Stimulated activated naive B cell treated with anti-CD40 and anti-IgM and Interleukin-4, amounts not matched to agents 10 μg/mL and 1 μg/mL and 100 μg/mL, for 72 hours (primary cell): ENCODE results near the gene RBMS3.

Experiments used
- ATAC-seq, 2 donors: fragments of 150-1000 bp; cut with Tn5 transposase; replicated peaks; 2 replicates each; pipeline ENCODE4 v1.10.0; 2021; ENCODE audit warnings: moderate library complexity in 1 of 2
- DNase-seq: peaks from one replicate; pipeline ENCODE4 v3.0.0; 2021
- H3K27ac Mint-ChIP-seq: one replicate; pipeline ENCODE4 v1.8.0; 2022; ENCODE audit warnings: mild to moderate bottlenecking, mixed read lengths
- H3K27me3 Mint-ChIP-seq, 2 donors: one replicate each; pipeline ENCODE4 v1.8.0; 2022; ENCODE audit warnings: mixed read lengths in 2 of 2
- H3K36me3 Mint-ChIP-seq, 2 donors: one replicate each; pipeline ENCODE4 v1.8.0; 2022; ENCODE audit warnings: mixed read lengths in 2 of 2, mild to moderate bottlenecking in 1 of 2
- H3K4me1 Mint-ChIP-seq, 2 donors: one replicate each; pipeline ENCODE4 v1.8.0; 2022; ENCODE audit warnings: mixed read lengths in 2 of 2, mild to moderate bottlenecking in 1 of 2
- H3K4me3 Mint-ChIP-seq, 2 donors: one replicate each; pipeline ENCODE4 v1.8.0; 2022; ENCODE audit warnings: mild to moderate bottlenecking in 2 of 2, mixed read lengths in 2 of 2, moderate library complexity in 1 of 2
- H3K9me3 Mint-ChIP-seq, 2 donors: one replicate each; pipeline ENCODE4 v1.8.0; 2022; ENCODE audit warnings: mixed read lengths in 2 of 2, mild to moderate bottlenecking in 1 of 2

Gene RBMS3

DNA sequence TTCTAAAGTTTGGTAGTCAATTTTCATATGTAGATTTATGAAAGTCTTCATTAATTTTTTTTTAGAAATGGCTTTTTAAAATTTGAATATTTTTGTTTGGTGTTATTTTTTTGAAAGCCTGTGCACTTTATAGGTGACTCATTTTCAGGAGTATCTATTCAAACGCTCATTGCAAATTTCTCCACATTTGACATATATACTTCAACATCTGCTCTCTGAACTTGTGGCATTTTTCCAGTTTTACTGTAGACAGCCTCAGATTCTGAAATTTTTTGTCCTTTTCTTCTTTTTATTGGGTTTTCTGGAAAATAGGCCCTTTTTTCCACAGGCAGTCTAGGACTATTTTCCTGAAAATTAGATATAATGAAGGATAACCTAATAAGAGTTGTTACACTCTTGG is 396.6 kb downstream of the RBMS3 start:
- no peak overlapping the region for H3K4me3 Mint-ChIP-seq
- H3K27me3 Mint-ChIP-seq, result no peaks in the 10 kb centered on the region
- H3K27ac Mint-ChIP-seq, result no peak overlapping the region
- DNase-seq (no peak), ATAC-seq (no peak)
- no peaks in the 10 kb centered on the region for H3K36me3 Mint-ChIP-seq
- no peaks in the 10 kb centered on the region for H3K4me1 Mint-ChIP-seq
- H3K9me3 Mint-ChIP-seq, result peaks cover 9 to 10% of the 10 kb centered on the region in 2 donors

DNA sequence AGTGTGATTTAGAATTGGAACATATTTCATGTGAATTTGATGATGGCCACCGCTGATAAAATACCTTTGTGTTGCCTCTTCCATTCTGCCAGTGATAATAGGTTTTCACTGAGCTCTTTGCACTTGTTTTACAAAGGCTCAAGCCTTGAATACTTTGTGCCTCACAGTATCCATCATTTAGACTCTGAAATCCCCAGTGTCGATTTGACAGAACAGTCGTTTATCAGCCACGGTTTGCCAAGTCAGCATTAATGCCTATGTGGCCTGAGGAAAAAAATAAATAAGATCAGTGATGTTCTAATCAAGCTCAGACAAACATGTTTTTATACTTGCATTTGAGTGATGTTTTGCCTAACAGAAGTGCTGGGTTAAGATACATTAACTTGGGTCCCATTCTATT is 399.1 kb downstream of the RBMS3 start:
- H3K9me3 Mint-ChIP-seq, result peaks cover 0 to 6% of the 10 kb centered on the region in 2 donors
- DNase-seq, result no peak

DNA sequence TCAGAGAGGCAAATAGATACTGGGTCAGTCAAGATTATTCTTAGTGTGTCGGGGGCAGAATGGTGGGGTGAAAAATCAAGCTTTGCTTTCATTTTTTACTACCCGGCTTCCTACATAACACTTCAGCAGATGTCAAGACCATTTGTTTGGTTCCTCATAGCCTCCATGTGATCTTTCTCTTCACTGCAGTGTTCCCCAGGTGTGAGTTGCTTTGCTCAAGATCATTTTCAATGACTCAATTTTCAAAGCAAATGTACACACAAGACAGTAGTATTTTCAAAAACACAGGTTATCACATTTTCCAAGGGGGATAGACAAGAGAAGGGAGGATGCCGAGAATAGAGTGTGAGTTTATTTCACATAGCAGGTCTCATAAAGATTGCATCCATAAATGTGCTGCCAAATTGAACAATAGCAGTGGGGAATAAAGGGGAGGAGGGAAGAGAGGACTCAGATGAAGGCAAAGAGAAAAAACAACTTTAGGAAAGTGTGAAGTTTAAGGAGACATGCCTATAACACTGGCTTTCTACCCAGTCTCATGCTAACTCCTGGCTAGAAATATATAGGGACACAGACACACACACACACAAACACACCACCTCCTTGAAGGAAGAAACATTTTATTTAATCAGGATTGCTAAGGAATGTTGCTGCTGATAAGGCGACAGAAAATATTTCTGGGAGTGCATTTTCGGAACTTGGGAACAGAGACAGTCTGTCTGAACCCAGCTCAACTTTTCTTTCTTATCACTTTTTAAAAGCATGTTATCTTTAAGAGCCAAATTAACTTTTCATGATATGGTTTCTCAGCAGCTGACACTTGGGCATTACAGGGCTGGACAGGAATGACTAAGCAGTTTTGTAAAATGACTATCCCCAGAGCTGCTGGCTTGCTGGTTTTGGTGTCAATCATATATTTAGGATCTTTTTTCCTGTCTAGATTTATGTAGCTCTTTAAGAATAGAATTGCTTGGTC is 402.4 kb downstream of the RBMS3 start:
- Mint-ChIP-seq H3K27ac (no peak overlapping the region), H3K4me3 (no peak overlapping the region), H3K4me1 (peaks cover 0 to 7% of the 10 kb centered on the region in 2 donors), H3K27me3 (no peaks in the 10 kb centered on the region), H3K36me3 (no peaks in the 10 kb centered on the region), H3K9me3 (peaks cover 0 to 1% of the 10 kb centered on the region in 2 donors)
- no peak for DNase-seq
- no peak for ATAC-seq

More for the DNA sequence above, 399.1 kb downstream of the RBMS3 start:
- no peaks in the 10 kb centered on the region for H3K27me3 Mint-ChIP-seq
- H3K4me1 Mint-ChIP-seq, result no peaks in the 10 kb centered on the region
- H3K4me3 Mint-ChIP-seq, result no peak overlapping the region
- no peak overlapping the region for H3K27ac Mint-ChIP-seq
- ATAC-seq, result no peak
- no peaks in the 10 kb centered on the region for H3K36me3 Mint-ChIP-seq

DNA sequence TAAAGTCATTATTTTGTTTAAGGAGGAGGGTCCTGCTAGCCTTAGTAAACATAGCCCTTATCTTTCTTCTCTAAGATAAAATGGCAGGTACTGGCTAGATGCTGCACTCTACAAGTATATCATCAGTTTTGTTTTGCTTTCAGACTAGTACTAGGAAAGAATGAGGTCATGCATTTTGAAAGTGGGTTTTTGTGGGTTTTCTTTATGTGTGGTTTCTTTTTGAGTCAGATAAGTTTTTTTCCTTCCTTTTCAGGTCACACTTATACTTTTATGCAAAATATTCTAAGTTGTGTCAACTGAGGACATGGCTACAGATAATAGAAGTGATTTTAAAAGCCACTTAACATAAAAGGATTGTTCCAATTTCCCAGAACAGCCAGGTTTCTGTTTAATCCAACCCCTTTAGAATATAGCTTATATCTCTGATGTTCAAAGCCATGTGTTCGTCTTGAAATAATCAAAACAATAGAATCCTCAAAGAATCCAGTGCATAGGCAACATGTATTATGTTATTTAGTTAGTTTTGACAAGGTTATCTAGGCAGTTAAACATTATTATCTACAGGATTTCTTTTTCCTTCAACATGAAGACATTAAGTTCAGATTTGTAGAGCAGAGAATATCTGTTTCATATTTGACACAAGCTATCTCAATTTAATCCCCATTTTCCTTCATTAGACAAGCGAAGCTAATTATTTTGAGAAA is 406.2 kb downstream of the RBMS3 start:
- Mint-ChIP-seq H3K36me3 (no peaks in the 10 kb centered on the region), H3K27ac (no peak overlapping the region), H3K4me1 (peaks cover 0 to 7% of the 10 kb centered on the region in 2 donors), H3K4me3 (no peak overlapping the region), H3K9me3 (peaks cover 0 to 1% of the 10 kb centered on the region in 2 donors), H3K27me3 (no peaks in the 10 kb centered on the region)
- peak; percentile 67 to 97 for ATAC-seq
- DNase-seq, result no peak

DNA sequence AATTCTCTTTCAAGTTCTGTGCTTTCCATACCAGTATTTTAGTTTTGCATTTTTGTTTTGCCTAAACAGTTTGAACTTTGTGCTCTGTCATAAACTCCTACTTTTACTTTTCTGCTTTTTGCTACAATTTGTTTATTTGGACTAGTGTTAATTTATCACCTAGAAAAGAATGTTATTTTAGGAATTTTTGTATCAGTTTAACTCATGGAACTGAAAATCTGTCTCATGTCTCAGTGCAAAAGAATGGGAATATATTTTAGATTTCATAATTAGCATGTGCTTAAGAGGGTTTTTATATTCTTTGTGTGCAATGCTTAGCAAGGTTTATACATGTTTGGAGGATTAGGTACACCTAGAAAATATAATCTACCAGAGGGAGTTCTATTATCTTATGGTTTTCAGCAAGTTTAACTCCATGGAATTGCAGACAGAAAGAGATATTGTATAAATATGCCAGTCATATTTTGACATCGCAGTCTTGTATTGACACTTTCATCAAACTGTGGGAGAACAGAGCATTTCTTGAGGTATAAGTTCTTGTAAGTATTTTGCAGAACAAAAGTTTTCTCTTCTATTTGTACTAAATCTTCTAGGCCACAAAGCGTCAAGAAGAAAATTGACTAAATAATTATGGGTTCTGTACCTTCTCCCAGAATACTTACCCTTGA is 409.9 kb downstream of the RBMS3 start:
- Mint-ChIP-seq H3K4me1 (peaks cover 0 to 7% of the 10 kb centered on the region in 2 donors), H3K9me3 (peaks cover 0 to 1% of the 10 kb centered on the region in 2 donors), H3K4me3 (no peak overlapping the region), H3K27me3 (no peaks in the 10 kb centered on the region), H3K36me3 (no peaks in the 10 kb centered on the region), H3K27ac (no peak overlapping the region)
- no peak for ATAC-seq
- no peak for DNase-seq

DNA sequence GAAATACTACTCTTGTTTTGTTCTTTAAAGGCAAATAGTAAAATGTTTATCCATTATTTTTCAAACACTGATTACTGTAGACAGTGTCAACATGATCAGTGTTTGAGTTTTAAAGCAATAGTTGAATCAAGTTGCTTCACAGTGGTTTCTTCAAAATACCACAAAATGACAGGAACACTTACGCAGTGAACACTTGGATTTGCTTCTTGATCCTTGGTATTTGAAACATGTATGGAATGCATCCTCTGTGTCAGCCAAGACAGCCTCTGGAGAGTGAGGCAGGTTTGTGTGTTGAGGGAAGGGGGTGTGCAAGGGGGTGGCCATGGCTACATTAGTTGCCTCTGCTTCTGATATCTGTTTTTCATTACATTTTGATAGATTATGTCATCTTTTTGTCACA is 413.0 kb downstream of the RBMS3 start:
- ATAC-seq, result no peak
- DNase-seq, result no peak
- Mint-ChIP-seq H3K9me3 (no peaks in the 10 kb centered on the region), H3K36me3 (no peaks in the 10 kb centered on the region), H3K27me3 (no peaks in the 10 kb centered on the region), H3K4me3 (no peak overlapping the region), H3K4me1 (no peaks in the 10 kb centered on the region), H3K27ac (no peak overlapping the region)

DNA sequence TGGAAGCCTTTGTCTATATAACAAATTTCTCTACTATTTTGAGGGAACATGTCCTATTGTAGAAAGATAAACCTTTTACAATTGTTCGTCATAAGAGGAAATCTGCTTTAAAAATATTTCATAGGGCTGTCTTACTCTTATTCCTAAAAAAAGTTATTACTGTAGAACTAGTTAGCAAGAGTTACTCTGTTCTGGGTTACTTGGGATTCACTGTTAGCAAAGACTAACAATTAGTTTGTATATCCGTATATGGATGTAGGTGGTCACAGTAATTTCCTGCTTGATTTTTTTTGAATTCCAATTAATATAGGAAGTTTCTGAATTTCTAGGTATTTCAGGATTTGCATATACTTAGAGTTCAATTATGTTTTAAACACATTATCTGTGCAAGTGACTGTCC is 413.5 kb downstream of the RBMS3 start:
- Mint-ChIP-seq H3K4me1 (no peaks in the 10 kb centered on the region), H3K4me3 (no peak overlapping the region), H3K27ac (no peak overlapping the region), H3K9me3 (no peaks in the 10 kb centered on the region), H3K36me3 (no peaks in the 10 kb centered on the region), H3K27me3 (no peaks in the 10 kb centered on the region)
- no peak for DNase-seq
- no peak for ATAC-seq

DNA sequence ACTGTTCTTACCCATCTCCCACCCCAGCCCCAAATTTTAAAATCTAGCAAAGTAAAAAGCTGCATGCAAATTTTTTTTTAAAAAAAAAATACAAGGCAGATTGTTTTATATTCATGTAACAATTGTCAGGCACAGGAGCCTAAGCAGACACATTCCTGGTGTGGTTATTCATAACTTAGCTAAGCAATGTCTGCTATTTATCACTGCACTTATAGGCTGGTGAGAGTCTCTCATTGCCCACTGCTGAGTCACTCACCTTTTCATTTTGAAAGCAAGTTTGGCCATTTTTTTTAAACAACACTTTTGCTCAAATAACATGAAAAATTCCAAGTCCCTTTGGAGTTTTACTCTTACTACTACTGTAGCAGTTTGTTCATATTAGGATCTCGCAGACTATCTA is 413.9 kb downstream of the RBMS3 start:
- Mint-ChIP-seq H3K9me3 (no peaks in the 10 kb centered on the region), H3K27me3 (no peaks in the 10 kb centered on the region), H3K4me1 (no peaks in the 10 kb centered on the region), H3K36me3 (no peaks in the 10 kb centered on the region), H3K4me3 (no peak overlapping the region), H3K27ac (no peak overlapping the region)
- ATAC-seq (no peak), DNase-seq (no peak)

DNA sequence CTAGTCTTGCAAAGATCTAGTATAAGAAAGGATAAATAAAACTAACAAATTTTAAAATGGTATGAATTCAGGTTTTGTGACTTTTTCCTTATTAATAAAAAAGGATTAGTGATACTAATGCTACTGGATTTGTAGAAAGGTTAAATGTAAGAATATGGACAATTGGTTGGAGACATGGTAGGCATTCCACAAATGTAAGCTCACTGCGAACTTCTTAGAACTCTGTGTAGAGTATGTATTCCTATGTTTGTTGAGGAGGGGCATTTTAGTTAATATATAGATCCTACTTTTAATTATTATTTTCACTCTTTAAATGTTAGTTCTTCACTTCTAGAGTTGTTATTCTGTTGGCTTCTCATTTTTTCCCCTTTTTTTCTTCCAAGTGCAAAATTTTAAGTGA is 414.3 kb downstream of the RBMS3 start:
- no peak for ATAC-seq
- no peaks in the 10 kb centered on the region for H3K4me1 Mint-ChIP-seq
- no peak for DNase-seq
- no peaks in the 10 kb centered on the region for H3K27me3 Mint-ChIP-seq
- H3K27ac Mint-ChIP-seq, result no peak overlapping the region
- H3K36me3 Mint-ChIP-seq, result no peaks in the 10 kb centered on the region
- H3K9me3 Mint-ChIP-seq, result peaks cover 2 to 3% of the 10 kb centered on the region in 2 donors
- no peak overlapping the region for H3K4me3 Mint-ChIP-seq

DNA sequence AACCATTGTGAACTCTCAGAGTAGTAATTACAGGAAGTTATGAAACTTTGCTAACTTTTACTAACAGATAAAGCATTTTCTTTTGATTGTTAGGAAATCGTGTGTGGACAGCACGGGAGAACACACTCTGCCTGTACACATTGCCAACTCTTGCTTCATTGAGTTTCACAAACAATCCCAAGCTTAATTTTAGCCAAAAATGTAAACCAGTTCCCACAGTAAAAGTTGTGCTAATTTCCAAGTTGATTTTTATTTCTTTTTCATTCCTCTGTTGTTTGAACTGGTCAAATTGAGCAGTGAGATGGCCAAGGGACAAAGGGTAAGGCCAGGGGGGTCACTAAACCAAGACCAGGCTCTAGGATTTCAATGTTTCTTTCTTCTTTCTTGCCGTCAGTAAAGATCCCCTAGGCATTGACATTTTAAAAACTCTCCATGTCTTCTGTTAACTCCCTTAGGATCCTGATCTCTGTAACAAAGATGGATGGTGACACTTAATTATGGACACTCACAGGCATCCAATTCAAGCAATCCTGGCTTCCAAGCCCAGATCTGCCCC is 414.9 kb downstream of the RBMS3 start:
- H3K27ac Mint-ChIP-seq, result no peak overlapping the region

DNA sequence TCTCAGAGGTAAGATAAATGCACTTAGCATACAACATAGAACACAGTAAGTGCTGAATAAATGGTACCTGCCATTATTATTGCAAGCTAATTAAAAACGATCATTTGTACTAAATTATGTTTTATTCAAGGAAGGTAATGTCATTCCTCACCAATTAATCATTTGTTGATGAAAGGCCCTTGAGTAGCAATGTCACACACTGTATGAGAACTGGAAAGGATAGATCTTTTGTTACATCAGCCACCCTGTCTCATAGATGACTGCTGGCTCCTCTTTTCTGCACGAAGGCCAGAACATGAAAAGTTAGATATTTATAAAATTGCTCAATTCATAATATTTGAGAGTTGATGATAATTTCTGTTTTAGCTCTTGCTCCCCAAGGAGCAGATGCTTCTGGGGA is 415.4 kb downstream of the RBMS3 start:
- DNase-seq (no peak), ATAC-seq (no peak)
- Mint-ChIP-seq H3K4me1 (no peaks in the 10 kb centered on the region), H3K4me3 (no peak overlapping the region), H3K27me3 (no peaks in the 10 kb centered on the region), H3K36me3 (peaks cover 0 to 3% of the 10 kb centered on the region in 2 donors), H3K9me3 (peaks cover 7 to 9% of the 10 kb centered on the region in 2 donors), H3K27ac (no peak overlapping the region)

More for the DNA sequence above, 414.9 kb downstream of the RBMS3 start:
- Mint-ChIP-seq H3K27me3 (no peaks in the 10 kb centered on the region), H3K4me3 (no peak overlapping the region), H3K9me3 (peaks cover 6 to 8% of the 10 kb centered on the region in 2 donors), H3K4me1 (no peaks in the 10 kb centered on the region), H3K36me3 (peaks cover 0 to 3% of the 10 kb centered on the region in 2 donors)
- ATAC-seq, result no peak
- no peak for DNase-seq

DNA sequence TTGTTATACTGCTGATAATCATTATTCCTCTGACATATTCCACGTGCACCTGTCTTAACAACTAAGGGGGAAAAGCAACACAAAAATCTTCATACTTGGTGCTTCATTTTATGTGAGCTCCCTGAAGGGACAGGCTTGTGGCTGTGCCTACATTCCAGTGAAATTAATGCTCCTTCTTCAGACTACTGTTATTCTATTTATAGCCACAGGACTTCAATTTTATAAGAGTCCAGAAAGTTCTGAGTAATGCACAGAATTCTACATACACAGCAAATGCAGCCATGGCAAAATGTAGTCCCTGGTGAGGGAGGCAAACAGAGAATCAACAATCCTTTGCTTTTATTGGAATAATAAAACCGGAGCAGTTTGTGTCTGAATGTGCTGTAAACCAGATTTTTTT is 417.1 kb downstream of the RBMS3 start:
- Mint-ChIP-seq H3K36me3 (peaks cover 0 to 3% of the 10 kb centered on the region in 2 donors), H3K27me3 (no peaks in the 10 kb centered on the region), H3K4me3 (no peak overlapping the region), H3K4me1 (no peaks in the 10 kb centered on the region), H3K9me3 (peaks cover 8 to 9% of the 10 kb centered on the region in 2 donors), H3K27ac (no peak overlapping the region)
- ATAC-seq (no peak), DNase-seq (no peak)

DNA sequence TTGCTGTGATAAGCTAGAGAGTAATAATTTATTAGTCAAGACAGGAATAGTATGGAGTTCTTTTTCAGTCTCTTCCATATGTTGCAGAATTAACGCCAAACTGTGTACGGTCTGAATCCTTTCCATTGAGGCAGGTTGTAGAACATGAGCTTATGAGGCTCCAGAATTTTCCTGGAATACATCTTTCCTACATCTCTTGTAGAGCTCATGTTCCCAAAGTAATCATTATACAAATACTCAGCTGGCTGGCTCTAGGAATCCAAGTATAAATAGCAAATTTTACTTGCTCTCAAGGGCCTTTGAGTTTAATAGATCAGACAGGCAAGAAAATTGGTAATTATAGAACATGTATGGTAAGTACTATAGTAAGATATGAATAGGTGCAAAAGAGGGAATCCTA is 419.4 kb downstream of the RBMS3 start:
- Mint-ChIP-seq H3K27ac (no peak overlapping the region), H3K36me3 (peaks cover 0 to 3% of the 10 kb centered on the region in 2 donors), H3K4me3 (no peak overlapping the region), H3K4me1 (no peaks in the 10 kb centered on the region), H3K9me3 (peaks cover 9 to 10% of the 10 kb centered on the region in 2 donors), H3K27me3 (no peaks in the 10 kb centered on the region)
- ATAC-seq (no peak), DNase-seq (no peak)

DNA sequence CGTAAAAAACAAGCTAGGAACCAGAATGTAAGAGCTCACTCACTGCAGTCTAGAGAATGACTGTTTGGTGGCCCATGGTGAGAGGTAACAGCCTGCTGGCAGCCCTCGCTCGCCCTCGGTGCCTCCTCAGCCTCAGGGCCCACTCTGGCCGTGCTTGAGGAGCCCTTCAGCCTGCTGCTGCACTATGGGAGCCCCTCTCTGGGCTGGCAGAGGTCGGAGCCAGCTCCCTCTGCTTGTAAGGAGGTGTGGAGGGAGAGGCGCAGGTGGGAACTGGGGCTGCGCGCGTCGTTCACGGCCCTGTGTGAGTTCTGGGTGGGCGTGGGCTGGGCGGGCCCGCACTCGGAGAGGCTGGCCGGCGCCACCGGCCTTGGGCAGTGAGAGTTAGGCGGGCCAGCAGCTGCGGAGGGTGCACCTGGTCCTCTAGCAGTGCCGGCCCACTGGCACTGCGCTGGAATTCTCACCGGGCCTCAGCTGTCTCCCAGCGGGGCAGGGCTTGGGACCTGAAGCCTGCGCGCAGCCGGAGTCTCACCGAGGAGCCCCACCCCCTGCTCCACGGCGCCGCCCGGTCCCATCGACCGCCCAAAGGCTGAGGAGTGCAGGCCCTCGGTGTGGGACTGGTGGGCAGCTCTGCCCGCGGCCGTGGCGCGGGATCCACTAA is 420.6 kb downstream of the RBMS3 start:
- DNase-seq (no peak), ATAC-seq (no peak)
- H3K36me3 Mint-ChIP-seq, result peaks cover 0 to 3% of the 10 kb centered on the region in 2 donors
- no peaks in the 10 kb centered on the region for H3K27me3 Mint-ChIP-seq
- H3K4me1 Mint-ChIP-seq, result no peaks in the 10 kb centered on the region
- no peak overlapping the region for H3K27ac Mint-ChIP-seq
- no peak overlapping the region for H3K4me3 Mint-ChIP-seq
- peaks cover 9 to 10% of the 10 kb centered on the region in 2 donors for H3K9me3 Mint-ChIP-seq
